ENCODE data around the gene ITPRIP.

Gene ITPRIP

GRCh38 chr10:104340111-104340526, 1.9 kb upstream of the ITPRIP start:
- no peak for DNase-seq

- no peak for DNase-seq
These were observed 1.3 kb upstream of the ITPRIP start for GRCh38 chr10:104339469-104340110.

- peak; percentile 35 to 63 for DNase-seq
These were observed 712 bp downstream of the ITPRIP start for GRCh38 chr10:104337521-104337984.

- DNase-seq: no peak
These were observed 1.3 kb downstream of the ITPRIP start for GRCh38 chr10:104336821-104337467.

- no peak for DNase-seq
These were observed 3.2 kb downstream of the ITPRIP start for GRCh38 chr10:104334965-104335650.

- no peak for DNase-seq
These were observed 3.7 kb downstream of the ITPRIP start for GRCh38 chr10:104334561-104334960.

GRCh38 chr10:104333728-104334373, 4.4 kb downstream of the ITPRIP start:
- no peak for DNase-seq

GRCh38 chr10:104333032-104333727, 5.1 kb downstream of the ITPRIP start:
- DNase-seq: peak; percentile 76 to 87

- no peak for DNase-seq
These were observed 5.8 kb downstream of the ITPRIP start for GRCh38 chr10:104332243-104333031.

- peak in 1 of 2 donors; percentile 10 for DNase-seq
These were observed 6.9 kb downstream of the ITPRIP start for GRCh38 chr10:104331208-104331838.

- peak in 1 of 2 donors; percentile 1 for DNase-seq
These were observed 7.8 kb downstream of the ITPRIP start for GRCh38 chr10:104330168-104331110.

- peak in 1 of 2 donors; percentile 11 for DNase-seq
These were observed 8.5 kb downstream of the ITPRIP start for GRCh38 chr10:104329735-104330134.

GRCh38 chr10:104328896-104329710, 9.2 kb downstream of the ITPRIP start:
- DNase-seq: peak; percentile 78 to 85

GRCh38 chr10:104328646-104328895, 9.7 kb downstream of the ITPRIP start:
- DNase-seq: no peak

GRCh38 chr10:104327745-104328645, 10.3 kb downstream of the ITPRIP start:
- peak in 1 of 2 donors; percentile 38 for DNase-seq

GRCh38 chr10:104326991-104327610, 11.2 kb downstream of the ITPRIP start:
- no peak for DNase-seq

GRCh38 chr10:104325436-104326435, 12.5 kb downstream of the ITPRIP start:
- DNase-seq: no peak
